Activated CD8-positive, alpha-beta memory T cell treated with anti-CD3 and anti-CD28 coated beads for 48 hours (primary cell): Measurements from ENCODE around the gene ABCG8.

Experiments used
- DNase-seq, 3 experiments: peaks; one replicate each; pipeline ENCODE4 v3.0.0-alpha.2; 2020; ENCODE audit warnings: low read depth in 2 of 3, low spot score in 2 of 3

ABCG8 gene

GRCh38 chr2:43825841-43826240, 12.9 kb upstream of the ABCG8 start:
- DNase-seq = no peak

GRCh38 chr2:43826305-43827250, 12.2 kb upstream of the ABCG8 start:
- DNase-seq = no peak

- no peak for DNase-seq
Observed at GRCh38 chr2:43831543-43832294, 7.1 kb upstream of the ABCG8 start.

GRCh38 chr2:43832457-43832856, 6.3 kb upstream of the ABCG8 start:
- no peak for DNase-seq

- DNase-seq = no peak
Observed at GRCh38 chr2:43837033-43837432, 1.7 kb upstream of the ABCG8 start.

GRCh38 chr2:43837831-43838559, 776 bp upstream of the ABCG8 start:
- DNase-seq = no peak

GRCh38 chr2:43839776-43840564, 1.2 kb downstream of the ABCG8 start:
- no peak for DNase-seq

GRCh38 chr2:43840965-43841364, 2.2 kb downstream of the ABCG8 start:
- DNase-seq = no peak

- no peak for DNase-seq
Observed at GRCh38 chr2:43841949-43842865, 3.4 kb downstream of the ABCG8 start.

- no peak for DNase-seq
Observed at GRCh38 chr2:43842866-43843226, 4.1 kb downstream of the ABCG8 start.

- no peak for DNase-seq
Observed at GRCh38 chr2:43845181-43845580, 6.4 kb downstream of the ABCG8 start.

GRCh38 chr2:43846140-43846793, 7.5 kb downstream of the ABCG8 start:
- DNase-seq = no peak

GRCh38 chr2:43848214-43848613, 9.4 kb downstream of the ABCG8 start:
- DNase-seq = no peak

GRCh38 chr2:43851011-43851980, 12.5 kb downstream of the ABCG8 start:
- DNase-seq = no peak

GRCh38 chr2:43852196-43852730, 13.5 kb downstream of the ABCG8 start:
- DNase-seq = no peak

- no peak for DNase-seq
Observed at GRCh38 chr2:43853141-43854081, 14.6 kb downstream of the ABCG8 start.

- no peak for DNase-seq
Observed at GRCh38 chr2:43854671-43855070, 15.9 kb downstream of the ABCG8 start.
